Loucy (cell line): Measurements from ENCODE around the gene MRPS11.

Experiments used
- H2AFZ ChIP-seq: fragments of 200-600 bp; sonication (generic); 2 replicates; pipeline ENCODE4 v1.6.0; 2016; ENCODE audit warnings: antibody characterized with exemption, mild to moderate bottlenecking, low read length, moderate library complexity
- H3F3A ChIP-seq: fragments of 200-600 bp; 2 replicates; pipeline ENCODE4 v1.6.0; 2016; ENCODE audit warnings: antibody characterized with exemption, low read depth, mild to moderate bottlenecking
- H3K27me3 ChIP-seq: fragments of 200-600 bp; sonication (generic); 2 replicates; pipeline ENCODE4 v1.6.1; 2014; ENCODE audit warnings: low read length, mild to moderate bottlenecking; ENCODE audit not compliant: insufficient read depth, poor library complexity, severe bottlenecking
- H3K36me3 ChIP-seq: fragments of 200-600 bp; sonication (generic); 2 replicates; pipeline ENCODE4 v1.6.1; 2016; ENCODE audit warnings: low read length; ENCODE audit not compliant: insufficient read depth
- H3K4me1 ChIP-seq: fragments of 200-600 bp; sonication (generic); 2 replicates; pipeline ENCODE4 v1.5.1; 2014; ENCODE audit warnings: low read length, mild to moderate bottlenecking; ENCODE audit not compliant: insufficient read depth, poor library complexity, severe bottlenecking
- H3K4me2 ChIP-seq: fragments of 200-600 bp; sonication (generic); 2 replicates; pipeline ENCODE4 v1.6.0; 2014; ENCODE audit warnings: antibody characterized with exemption, low read length, low read depth, mild to moderate bottlenecking; ENCODE audit not compliant: poor library complexity, severe bottlenecking
- H3K4me3 ChIP-seq: fragments of 200-600 bp; sonication (generic); 2 replicates; pipeline ENCODE4 v1.5.1; 2014; ENCODE audit warnings: low read length, mild to moderate bottlenecking, mixed read lengths; ENCODE audit not compliant: poor library complexity, severe bottlenecking
- H3K79me2 ChIP-seq: fragments of 200-600 bp; sonication (generic); 2 replicates; pipeline ENCODE4 v1.6.1; 2014; ENCODE audit warnings: low read length; ENCODE audit not compliant: insufficient read depth
- H3K9ac ChIP-seq: fragments of 200-600 bp; sonication (generic); 2 replicates; pipeline ENCODE4 v1.6.0; 2014; ENCODE audit warnings: mild to moderate bottlenecking, low read depth, low read length, moderate library complexity; ENCODE audit not compliant: poor library complexity, severe bottlenecking
- H3K9me2 ChIP-seq: fragments of 200-600 bp; sonication (generic); replicated peaks from 2 replicates; pipeline ENCODE4 v1.6.1; 2016; ENCODE audit warnings: low read depth, low read length, mixed read lengths
- H3K9me3 ChIP-seq: fragments of 200-600 bp; sonication (generic); 2 replicates; pipeline ENCODE4 v1.6.1; 2014; ENCODE audit warnings: mild to moderate bottlenecking, antibody characterized with exemption, low read length, low read depth; ENCODE audit not compliant: insufficient read depth
- H4K20me1 ChIP-seq: fragments of 200-600 bp; sonication (generic); 2 replicates; pipeline ENCODE4 v1.6.0; 2014; ENCODE audit warnings: antibody characterized with exemption, low read length, mild to moderate bottlenecking; ENCODE audit not compliant: insufficient read depth, poor library complexity, severe bottlenecking
- CTCF ChIP-seq: fragments of 200-600 bp; sonication (generic); conservative IDR thresholded peaks from 2 replicates; pipeline ENCODE4 v1.5.1; 2014; ENCODE audit warnings: mild to moderate bottlenecking, antibody characterized with exemption, low read length
- EZH2phosphoT487 ChIP-seq: fragments of 200-600 bp; IDR thresholded peaks from 2 replicates; pipeline ENCODE4 v1.6.1; 2018; ENCODE audit warnings: antibody characterized with exemption, mild to moderate bottlenecking, moderate library complexity, borderline replicate concordance

The MRPS11 gene

DNA sequence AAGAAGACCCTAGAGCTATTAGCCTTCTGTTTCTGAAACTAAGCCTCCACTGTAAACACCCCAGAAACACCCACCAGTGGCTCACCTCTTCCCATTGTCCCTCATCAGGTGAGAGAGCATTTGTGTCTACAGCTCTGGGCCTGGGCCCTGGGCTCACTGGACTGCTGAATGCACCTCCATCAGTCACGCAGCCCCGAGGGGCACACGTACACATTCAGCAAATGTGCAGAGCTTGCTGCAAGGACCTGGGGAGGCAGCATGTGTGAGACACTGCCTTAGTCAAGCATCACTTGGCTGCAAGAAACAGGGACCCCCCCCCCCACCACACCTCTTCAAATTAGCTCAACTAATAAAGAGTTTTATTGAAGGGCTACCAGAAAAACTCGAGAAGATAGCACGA is 29.3 kb upstream of the MRPS11 start:
- TF ChIP-seq CTCF = no peak
- no peak for TF ChIP-seq EZH2phosphoT487
- Histone ChIP-seq H3K4me3 (no peak overlapping the region), H3K9ac (no peak overlapping the region), H3K36me3 (no peaks in the 10 kb centered on the region), H3K9me3 (0 out of 2 replicates have a peak, but pooled peaks cover 1% of the 10 kb centered on the region), H3K9me2 (no peaks in the 10 kb centered on the region), H3K27me3 (no peaks in the 10 kb centered on the region), H3K4me2 (no peak overlapping the region), H3K4me1 (no peaks in the 10 kb centered on the region), H4K20me1 (no peaks in the 10 kb centered on the region), H3K79me2 (no peaks in the 10 kb centered on the region), H2AFZ (no peak overlapping the region), H3F3A (no peaks in the 10 kb centered on the region)

GRCh38 chr15:88440021-88440420 is 27.5 kb upstream of the MRPS11 start:
- Histone ChIP-seq H3K4me2 (no peak overlapping the region), H3K4me1 (no peaks in the 10 kb centered on the region), H3K9me3 (peaks cover 11% of the 10 kb centered on the region), H4K20me1 (no peaks in the 10 kb centered on the region), H3K79me2 (no peaks in the 10 kb centered on the region), H3K4me3 (no peak overlapping the region), H2AFZ (no peak overlapping the region), H3F3A (no peaks in the 10 kb centered on the region), H3K9ac (no peak overlapping the region), H3K36me3 (no peaks in the 10 kb centered on the region), H3K9me2 (no peaks in the 10 kb centered on the region), H3K27me3 (no peaks in the 10 kb centered on the region)
- no peak for TF ChIP-seq EZH2phosphoT487
- TF ChIP-seq CTCF = no peak

- no peaks in the 10 kb centered on the region for H3K36me3 ChIP-seq
- no peaks in the 10 kb centered on the region for H4K20me1 ChIP-seq
- no peaks in the 10 kb centered on the region for H3K9me2 ChIP-seq
- no peaks in the 10 kb centered on the region for H3K4me1 ChIP-seq
- H3K9me3 ChIP-seq = peaks cover 11% of the 10 kb centered on the region
- H3K79me2 ChIP-seq = no peaks in the 10 kb centered on the region
- H3K4me3 ChIP-seq = no peak overlapping the region
- no peak overlapping the region for H2AFZ ChIP-seq
- no peaks in the 10 kb centered on the region for H3K27me3 ChIP-seq
- no peaks in the 10 kb centered on the region for H3F3A ChIP-seq
- H3K4me2 ChIP-seq = no peak overlapping the region
- TF ChIP-seq EZH2phosphoT487 (no peak), CTCF (no peak)
- H3K9ac ChIP-seq = no peak overlapping the region
Measured at GRCh38 chr15:88441076-88441730, 26.3 kb upstream of the MRPS11 start.
